Body of pancreas (tissue), 4 donors: ENCODE measurements around the gene CAPN10. TPM values are rescaled to one million over a fixed set of nuclear protein-coding genes. Genes with fewer than 3 reads are reported as not detected.

Source experiments
- ATAC-seq: fragments of 150-250 bp; one replicate; pipeline ENCODE4 v1.9.1; 2016
- DNase-seq, 4 donors: peaks; one replicate each; pipeline ENCODE4 v3.0.0-alpha.2; 2019
- H3K27ac ChIP-seq, 4 donors: fragments of 200-600 bp; sonication (generic); 1 replicate in 3 of 4; 2 replicates in 1 of 4; pipeline versions ENCODE4 v1.5.1 to v1.6.1; 2016 to 2019; ENCODE audit warnings: mild to moderate bottlenecking in 1 of 4, mixed read lengths in 1 of 4, moderate library complexity in 1 of 4
- H3K27me3 ChIP-seq, 2 donors: fragments of 200-600 bp; sonication (generic); one replicate each; pipeline ENCODE4 v1.6.0; 2016; ENCODE audit warnings: mild to moderate bottlenecking in 1 of 2
- H3K36me3 ChIP-seq, 2 donors: fragments of 200-600 bp; sonication (generic); replicated peaks in 1 of 2; 2 replicates each; pipeline ENCODE4 v1.5.1; 2016; ENCODE audit warnings: low read depth in 2 of 2; ENCODE audit not compliant: insufficient read depth in 1 of 2
- H3K4me1 ChIP-seq: fragments of 200-600 bp; sonication (generic); one replicate; pipeline ENCODE4 v1.6.0; 2016
- H3K4me3 ChIP-seq, 2 donors: fragments of 200-600 bp; sonication (generic); 1 replicate in 1 of 2; 2 replicates in 1 of 2; pipeline ENCODE4 v1.5.1; 2016 to 2019
- H3K9me3 ChIP-seq, 3 donors: fragments of 200-600 bp; sonication (generic); 1 replicate in 2 of 3; 2 replicates in 1 of 3; pipeline ENCODE4 v1.5.1; 2016
- POLR2A ChIP-seq, 3 donors: fragments of 450-650 bp; IDR thresholded peaks; one replicate each; pipeline ENCODE4 v1.6.1; 2016; ENCODE audit warnings: antibody characterized with exemption in 3 of 3, mild to moderate bottlenecking in 2 of 3
- WGBS, 2 donors: methylation state at CpG; one replicate each; pipeline ENCODE4 v1.1.5; 2017; 5-methylcytosine and 5-hydroxymethylcytosine counted together
- intact Hi-C: fragments of 100-400 bp; cut with DNase I; formaldehyde crosslinking; loops from one replicate; pipeline ENCODE4 v1.15.1; 2023
- total RNA-seq, 2 donors: library from RNA; depleted of rRNA; stranded (reverse); fragments of >200 nt; gene quantifications; one replicate each; pipeline ENCODE4 v1.1.0, GENCODE V29; 2016
- TF ChIP-seq, protein P1 (sequence below), 7 experiments: fragments of 450-650 bp in 4 of 7; fragments of 200-600 bp in 3 of 7; sonication (generic) in 3 of 7; IDR thresholded peaks; one replicate each; pipeline ENCODE4 v1.5.1; 2016 to 2019; ENCODE audit warnings: antibody characterized with exemption in 7 of 7

CAPN10 gene
- total RNA-seq, 2 donors from 2014 or later: 16.3 to 34.3 TPM

DNA sequence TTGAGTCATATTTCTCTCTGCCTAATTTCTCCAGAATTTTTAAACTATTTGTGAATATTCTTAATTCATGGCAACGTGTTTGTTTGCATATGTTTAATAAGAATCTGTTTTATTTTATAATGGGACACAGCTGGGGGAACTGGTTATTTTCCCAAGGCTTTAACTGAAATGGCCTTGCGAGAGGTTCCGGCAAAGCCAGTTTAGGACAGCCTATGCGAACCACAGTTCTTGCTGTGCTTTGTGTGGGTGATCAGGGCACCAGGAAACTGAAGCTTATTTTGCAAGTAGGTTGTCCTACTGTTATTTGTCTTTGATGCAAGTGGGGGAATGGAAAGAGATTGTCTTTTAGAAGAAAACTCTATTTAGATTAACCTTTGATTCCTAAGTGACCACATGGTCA is 35.2 kb upstream of the CAPN10 start:
- Histone ChIP-seq H3K36me3 (no peaks in the 10 kb centered on the region), H3K4me1 (peaks cover 18% of the 10 kb centered on the region), H3K27me3 (no peaks in the 10 kb centered on the region), H3K9me3 (no peaks in the 10 kb centered on the region), H3K4me3 (no peak overlapping the region), H3K27ac (peak overlapping the region in 3 of 4 donors; percentile 33 to 82 (median 73))
- intact Hi-C loops: no loop called here
- TF ChIP-seq, protein P1, sequence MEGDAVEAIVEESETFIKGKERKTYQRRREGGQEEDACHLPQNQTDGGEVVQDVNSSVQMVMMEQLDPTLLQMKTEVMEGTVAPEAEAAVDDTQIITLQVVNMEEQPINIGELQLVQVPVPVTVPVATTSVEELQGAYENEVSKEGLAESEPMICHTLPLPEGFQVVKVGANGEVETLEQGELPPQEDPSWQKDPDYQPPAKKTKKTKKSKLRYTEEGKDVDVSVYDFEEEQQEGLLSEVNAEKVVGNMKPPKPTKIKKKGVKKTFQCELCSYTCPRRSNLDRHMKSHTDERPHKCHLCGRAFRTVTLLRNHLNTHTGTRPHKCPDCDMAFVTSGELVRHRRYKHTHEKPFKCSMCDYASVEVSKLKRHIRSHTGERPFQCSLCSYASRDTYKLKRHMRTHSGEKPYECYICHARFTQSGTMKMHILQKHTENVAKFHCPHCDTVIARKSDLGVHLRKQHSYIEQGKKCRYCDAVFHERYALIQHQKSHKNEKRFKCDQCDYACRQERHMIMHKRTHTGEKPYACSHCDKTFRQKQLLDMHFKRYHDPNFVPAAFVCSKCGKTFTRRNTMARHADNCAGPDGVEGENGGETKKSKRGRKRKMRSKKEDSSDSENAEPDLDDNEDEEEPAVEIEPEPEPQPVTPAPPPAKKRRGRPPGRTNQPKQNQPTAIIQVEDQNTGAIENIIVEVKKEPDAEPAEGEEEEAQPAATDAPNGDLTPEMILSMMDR (IDR thresholded peaks at IDR 0.05): no peak
- TF ChIP-seq POLR2A (IDR thresholded peaks at IDR 0.05): peak in 2 of 3 donors; percentile 13 to 27
- ATAC-seq (peak; percentile 90), DNase-seq (peak; percentile 49 to 77 (median 59))
- WGBS, 2 donors: 40 to 44% methylated on average over 4 of the region's 4 CpGs

DNA sequence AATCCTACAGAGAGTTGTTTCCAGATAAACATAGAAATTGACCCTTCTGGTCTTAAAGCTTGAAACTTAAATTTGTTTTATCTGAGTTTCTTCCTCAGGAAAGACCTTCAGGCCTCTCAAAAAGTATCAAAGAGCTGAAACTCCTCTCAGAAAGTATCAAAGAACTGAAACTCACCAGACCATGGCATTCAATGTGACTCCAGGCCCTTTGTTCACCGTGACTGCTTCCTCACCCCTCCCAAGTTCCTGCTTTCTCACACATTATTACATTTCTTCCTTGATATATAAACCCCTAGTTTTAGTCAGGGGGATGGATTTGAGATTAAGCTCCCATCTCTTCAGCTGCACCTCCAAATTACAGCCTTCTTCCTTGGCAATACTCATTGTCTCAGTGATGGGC is 34.7 kb upstream of the CAPN10 start:
- ATAC-seq: no peak
- no peaks in the 10 kb centered on the region for H3K27me3 ChIP-seq
- no peak for DNase-seq
- peak overlapping the region in 3 of 4 donors; percentile 33 to 82 (median 73) for H3K27ac ChIP-seq
- no peaks in the 10 kb centered on the region for H3K9me3 ChIP-seq
- TF ChIP-seq, protein P1 (IDR thresholded peaks at IDR 0.05): no peak
- TF ChIP-seq POLR2A (IDR thresholded peaks at IDR 0.05): no peak
- H3K4me3 ChIP-seq: no peak overlapping the region
- H3K36me3 ChIP-seq: no peaks in the 10 kb centered on the region
- WGBS, 2 donors: 0 to 45% methylated on average over 1 of the region's 1 CpG
- H3K4me1 ChIP-seq: peaks cover 18% of the 10 kb centered on the region
- intact Hi-C loops: no loop called here

DNA sequence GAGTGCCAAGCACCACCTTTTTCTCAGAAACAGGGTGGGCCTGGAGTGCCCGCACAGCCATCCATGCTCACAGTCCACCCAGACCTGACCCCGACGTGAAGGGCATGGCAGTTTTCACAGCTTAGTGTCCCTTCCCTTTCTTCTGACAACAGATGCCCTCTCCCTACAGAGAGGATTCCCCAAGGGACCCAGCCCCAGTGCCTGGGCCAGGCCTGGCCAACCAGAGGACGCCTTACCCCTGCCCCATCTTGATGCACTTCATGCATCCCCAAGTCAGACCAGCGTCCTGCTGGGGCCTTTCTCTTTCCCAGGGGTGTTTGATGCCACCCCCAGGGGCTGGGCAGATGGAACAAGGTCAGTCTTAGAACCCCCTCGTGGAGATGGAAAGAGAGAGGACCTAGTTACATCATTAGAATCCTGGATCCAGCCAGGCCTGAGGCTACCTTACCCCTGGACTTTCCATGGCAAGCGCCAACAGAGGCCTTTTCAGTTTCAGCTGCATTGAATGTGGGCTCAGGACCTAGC is 32.5 kb upstream of the CAPN10 start:
- WGBS, 2 donors: 89 to 94% methylated on average over 7 of the region's 7 CpGs
- no peak overlapping the region for H3K4me3 ChIP-seq
- no peaks in the 10 kb centered on the region for H3K27me3 ChIP-seq
- H3K9me3 ChIP-seq: no peaks in the 10 kb centered on the region
- H3K27ac ChIP-seq: no peak overlapping the region
- H3K4me1 ChIP-seq: peaks cover 39% of the 10 kb centered on the region
- H3K36me3 ChIP-seq: no peaks in the 10 kb centered on the region
- ATAC-seq (no peak), DNase-seq (no peak)
- TF ChIP-seq, protein P1 (IDR thresholded peaks at IDR 0.05): no peak
- TF ChIP-seq POLR2A (IDR thresholded peaks at IDR 0.05): no peak
- intact Hi-C loops: no loop called here

DNA sequence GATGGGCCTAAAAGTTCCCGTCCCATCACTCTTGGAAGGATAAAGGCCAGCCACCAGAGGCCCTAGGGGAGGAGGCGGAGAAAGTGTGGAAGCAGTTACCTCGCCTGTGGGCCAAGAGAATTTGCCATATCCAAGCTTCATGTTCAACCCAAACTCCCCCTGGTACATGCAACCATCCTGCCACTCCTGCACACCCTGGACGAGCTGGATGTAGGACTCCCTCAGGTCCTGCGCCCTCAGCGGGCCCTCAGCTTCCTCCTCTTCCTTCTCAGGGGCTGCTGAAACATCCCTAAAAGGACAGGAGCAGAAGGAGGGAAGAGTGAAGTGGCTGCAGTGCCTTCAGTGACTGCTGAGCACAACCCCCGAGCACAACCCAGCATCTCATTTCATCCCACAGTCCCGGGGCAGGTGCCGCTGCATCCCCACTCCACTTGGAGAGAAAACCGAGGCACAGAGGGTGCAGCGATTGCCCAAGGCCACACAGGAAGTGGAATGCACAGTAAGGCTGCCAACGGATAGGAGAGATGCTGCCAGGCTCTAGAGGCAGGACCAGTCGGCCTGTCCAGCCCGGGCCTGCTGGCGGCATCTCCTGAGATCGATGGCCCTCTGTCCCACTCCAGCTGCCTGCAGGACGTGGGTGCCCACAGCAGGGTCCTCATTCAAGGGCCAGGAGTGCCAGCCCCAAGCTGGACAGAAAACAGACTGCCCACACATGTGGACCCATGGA is 31.6 kb upstream of the CAPN10 start:
- Histone ChIP-seq H3K27ac (no peak overlapping the region), H3K27me3 (no peaks in the 10 kb centered on the region), H3K4me3 (no peak overlapping the region), H3K9me3 (no peaks in the 10 kb centered on the region), H3K36me3 (no peaks in the 10 kb centered on the region), H3K4me1 (peaks cover 48% of the 10 kb centered on the region)
- ATAC-seq (no peak), DNase-seq (no peak)
- WGBS, 2 donors: 90% methylated on average over 15 to 17 of the region's 17 CpGs
- intact Hi-C loops: no loop called here
- TF ChIP-seq, protein P1 (IDR thresholded peaks at IDR 0.05): no peak
- no peak for TF ChIP-seq POLR2A (IDR thresholded peaks at IDR 0.05)
